HUES6 (cell line): ENCODE results near the gene LZTFL1.
"Not testable (repeated sequence)": the region's sequence is repeated elsewhere in the genome, so short reads cannot be mapped to it uniquely, and the experiment has no call there.

Source experiments
- H3K27ac ChIP-seq: 2 replicates; pipeline ENCODE4 v1.7.0; 2013; ENCODE audit warnings: low read depth, mild to moderate bottlenecking, low read length, inconsistent platforms
- H3K27me3 ChIP-seq: 2 replicates; pipeline ENCODE4 v1.6.1; 2013; ENCODE audit warnings: low read length; ENCODE audit not compliant: control insufficient read depth, insufficient read depth
- H3K36me3 ChIP-seq: 2 replicates; pipeline ENCODE4 v1.6.1; 2013; ENCODE audit warnings: low read length; ENCODE audit not compliant: control insufficient read depth, insufficient read depth
- H3K4me1 ChIP-seq: 2 replicates; pipeline ENCODE4 v1.6.1; 2013; ENCODE audit warnings: low read length; ENCODE audit not compliant: control insufficient read depth, insufficient read depth
- H3K4me3 ChIP-seq: 2 replicates; pipeline ENCODE4 v1.5.1; 2013; ENCODE audit warnings: low read depth, low read length
- H3K9ac ChIP-seq: one replicate; pipeline ENCODE4 v1.6.1; 2013; ENCODE audit warnings: mild to moderate bottlenecking, low read length
- H3K9me3 ChIP-seq: 2 replicates; pipeline ENCODE4 v1.6.1; 2013; ENCODE audit warnings: low read depth, low read length; ENCODE audit not compliant: control insufficient read depth, insufficient read depth

Gene LZTFL1

GRCh38 chr3:45864760-45865519 lies 23.0 kb upstream of the LZTFL1 start:
- peaks cover 5% of the 10 kb centered on the region; the same call in 1 of the 2 replicates for H3K9me3 ChIP-seq
- no peak overlapping the region for H3K9ac ChIP-seq
- H3K36me3 ChIP-seq = no peaks in the 10 kb centered on the region
- H3K27ac ChIP-seq = no peak overlapping the region
- peaks cover 21% of the 10 kb centered on the region; the same call in 1 of the 2 replicates for H3K27me3 ChIP-seq
- no peaks in the 10 kb centered on the region for H3K4me1 ChIP-seq
- H3K4me3 ChIP-seq = no peak overlapping the region

- H3K36me3 ChIP-seq = no peaks in the 10 kb centered on the region
- H3K4me3 ChIP-seq = no peak overlapping the region
- H3K4me1 ChIP-seq = no peaks in the 10 kb centered on the region
- H3K9me3 ChIP-seq = peaks cover 5% of the 10 kb centered on the region; the same call in 1 of the 2 replicates
- no peak overlapping the region for H3K27ac ChIP-seq
- peaks cover 21% of the 10 kb centered on the region; the same call in 1 of the 2 replicates for H3K27me3 ChIP-seq
- no peak overlapping the region for H3K9ac ChIP-seq
Observed at GRCh38 chr3:45861043-45861719, 19.3 kb upstream of the LZTFL1 start.

GRCh38 chr3:45860481-45860880 lies 18.6 kb upstream of the LZTFL1 start:
- H3K4me3 ChIP-seq = no peak overlapping the region
- peaks cover 18% of the 10 kb centered on the region; the same call in 1 of the 2 replicates for H3K27me3 ChIP-seq
- no peaks in the 10 kb centered on the region for H3K4me1 ChIP-seq
- H3K9me3 ChIP-seq = peaks cover 5% of the 10 kb centered on the region; the same call in 1 of the 2 replicates
- H3K36me3 ChIP-seq = no peaks in the 10 kb centered on the region
- no peak overlapping the region for H3K27ac ChIP-seq
- no peak overlapping the region for H3K9ac ChIP-seq

GRCh38 chr3:45858809-45859543 lies 17.1 kb upstream of the LZTFL1 start:
- Histone ChIP-seq H3K9me3 (peaks cover 5% of the 10 kb centered on the region; the same call in 1 of the 2 replicates), H3K4me3 (no peak overlapping the region), H3K9ac (no peak overlapping the region), H3K27me3 (peaks cover 17% of the 10 kb centered on the region; the same call in 1 of the 2 replicates), H3K36me3 (no peaks in the 10 kb centered on the region), H3K4me1 (no peaks in the 10 kb centered on the region), H3K27ac (no peak overlapping the region)

GRCh38 chr3:45857024-45857423 lies 15.1 kb upstream of the LZTFL1 start:
- not testable (repeated sequence) for H3K36me3 ChIP-seq, H3K27ac ChIP-seq, H3K9me3 ChIP-seq, H3K9ac ChIP-seq, H3K4me3 ChIP-seq, H3K4me1 ChIP-seq
- H3K27me3 ChIP-seq = peaks cover 21% of the 10 kb centered on the region

GRCh38 chr3:45856323-45856722 lies 14.4 kb upstream of the LZTFL1 start:
- H3K36me3 ChIP-seq, H3K4me1 ChIP-seq, H3K27ac ChIP-seq, H3K4me3 ChIP-seq, H3K9me3 ChIP-seq, H3K9ac ChIP-seq: not testable (repeated sequence)
- peaks cover 26% of the 10 kb centered on the region for H3K27me3 ChIP-seq

GRCh38 chr3:45852828-45853227 lies 10.9 kb upstream of the LZTFL1 start:
- H3K9ac ChIP-seq = no peak overlapping the region
- H3K27me3 ChIP-seq = peaks cover 59% of the 10 kb centered on the region
- H3K4me3 ChIP-seq = no peak overlapping the region

GRCh38 chr3:45848392-45848791 lies 6.5 kb upstream of the LZTFL1 start:
- no peaks in the 10 kb centered on the region for H3K9me3 ChIP-seq
- H3K36me3 ChIP-seq = no peaks in the 10 kb centered on the region
- H3K4me3 ChIP-seq = no peak overlapping the region
- H3K27me3 ChIP-seq = peaks cover 90% of the 10 kb centered on the region
- no peak overlapping the region for H3K9ac ChIP-seq
- H3K27ac ChIP-seq = no peak overlapping the region
- no peaks in the 10 kb centered on the region for H3K4me1 ChIP-seq

More at GRCh38 chr3:45852828-45853227, 10.9 kb upstream of the LZTFL1 start:
- no peaks in the 10 kb centered on the region for H3K36me3 ChIP-seq
- no peaks in the 10 kb centered on the region for H3K9me3 ChIP-seq
- H3K4me1 ChIP-seq = no peaks in the 10 kb centered on the region
- no peak overlapping the region for H3K27ac ChIP-seq

- H3K36me3 ChIP-seq = no peaks in the 10 kb centered on the region
- no peak overlapping the region for H3K4me3 ChIP-seq
- peaks cover 71% of the 10 kb centered on the region for H3K27me3 ChIP-seq
- no peak overlapping the region for H3K27ac ChIP-seq
- H3K4me1 ChIP-seq = no peaks in the 10 kb centered on the region
- H3K9me3 ChIP-seq = no peaks in the 10 kb centered on the region
- no peak overlapping the region for H3K9ac ChIP-seq
Observed at GRCh38 chr3:45844616-45845015, 2.7 kb upstream of the LZTFL1 start.

- Histone ChIP-seq H3K4me1 (no peaks in the 10 kb centered on the region), H3K27me3 (peaks cover 57% of the 10 kb centered on the region), H3K4me3 (no peak overlapping the region), H3K36me3 (no peaks in the 10 kb centered on the region), H3K27ac (no peak overlapping the region), H3K9ac (no peak overlapping the region), H3K9me3 (no peaks in the 10 kb centered on the region)
Observed at GRCh38 chr3:45842851-45843625, 1.1 kb upstream of the LZTFL1 start.
